ENCODE results near the gene PCDHB3.

GRCh38 chr5:141094481-141095262 is 5.6 kb upstream of the PCDHB3 start, which contains the start of gene PCDHB2:
- TF ChIP-seq CTCF (IDR thresholded peaks at IDR 0.05) (peak in 11 of 12 donors; percentile 15 to 51 (median 37)), POLR2A (IDR thresholded peaks at IDR 0.05) (no peak)
